PC-9 (cell line): ENCODE measurements around the gene DACH1.

Experiments
- CTCF ChIP-seq: fragments of 200-600 bp; sonication (generic); conservative IDR thresholded peaks from 2 replicates; pipeline ENCODE4 v1.6.1; 2017; ENCODE audit warnings: mixed run types, antibody characterized with exemption, mild to moderate bottlenecking, moderate library complexity
- EZH2 ChIP-seq: fragments of 200-600 bp; sonication (generic); IDR thresholded peaks from 2 replicates; pipeline ENCODE4 v1.8.0; 2017; ENCODE audit warnings: antibody characterized with exemption, low read depth

- TF ChIP-seq CTCF (no peak), EZH2 (no peak)
Measured at GRCh38 chr13:71913717-71914116, 46.7 kb upstream of the DACH1 start.
